Stimulated activated CD4-positive, alpha-beta T cell treated with anti-CD3 and anti-CD28 coated beads, Interleukin-1b, Interleukin-23, amount 100 ng/mL, for 1 hour (primary cell): ENCODE measurements around the gene STARD9.
"Not testable (repeated sequence)": the region's sequence is repeated elsewhere in the genome, so short reads cannot be mapped to it uniquely, and the experiment has no call there.

Source experiments
- DNase-seq, 2 donors: peaks; one replicate each; pipeline ENCODE4 v3.0.0-alpha.2; 2020; ENCODE audit warnings: low read depth in 2 of 2

Gene STARD9

GRCh38 chr15:42590619-42591237 is 15.3 kb downstream of the STARD9 start:
- DNase-seq: no peak

GRCh38 chr15:42591238-42591934 is 16.0 kb downstream of the STARD9 start:
- DNase-seq: no peak

GRCh38 chr15:42592716-42593115 is 17.3 kb downstream of the STARD9 start:
- DNase-seq: no peak

- no peak for DNase-seq
Measured at GRCh38 chr15:42593143-42593542, 17.7 kb downstream of the STARD9 start.

GRCh38 chr15:42594095-42594494 is 18.7 kb downstream of the STARD9 start:
- no peak for DNase-seq

- DNase-seq: no peak
Measured at GRCh38 chr15:42595626-42596240, 20.3 kb downstream of the STARD9 start.

GRCh38 chr15:42601316-42601715 is 25.9 kb downstream of the STARD9 start:
- not testable (repeated sequence) for DNase-seq

- DNase-seq: no peak
Measured at GRCh38 chr15:42602501-42602900, 27.1 kb downstream of the STARD9 start.

- DNase-seq: no peak
Measured at GRCh38 chr15:42603978-42604377, 28.6 kb downstream of the STARD9 start.

- DNase-seq: no peak
Measured at GRCh38 chr15:42604894-42605744, 29.7 kb downstream of the STARD9 start.

GRCh38 chr15:42605796-42606195 is 30.4 kb downstream of the STARD9 start:
- no peak for DNase-seq

- no peak for DNase-seq
Measured at GRCh38 chr15:42608110-42608531, 32.7 kb downstream of the STARD9 start.

GRCh38 chr15:42608752-42609488 is 33.5 kb downstream of the STARD9 start:
- DNase-seq: no peak

- no peak for DNase-seq
Measured at GRCh38 chr15:42611532-42611931, 36.1 kb downstream of the STARD9 start.

GRCh38 chr15:42612367-42612912 is 37.0 kb downstream of the STARD9 start:
- DNase-seq: no peak

- no peak for DNase-seq
Measured at GRCh38 chr15:42616107-42616506, 40.7 kb downstream of the STARD9 start.

GRCh38 chr15:42619656-42620371 is 44.4 kb downstream of the STARD9 start:
- DNase-seq: no peak

GRCh38 chr15:42621386-42621785 is 46.0 kb downstream of the STARD9 start:
- no peak for DNase-seq

GRCh38 chr15:42621996-42622925 is 46.9 kb downstream of the STARD9 start:
- no peak for DNase-seq
